Skin of body (tissue), 2 donors: ENCODE results near the gene BUD31. TPM values are rescaled to one million over a fixed set of nuclear protein-coding genes. Genes with fewer than 3 reads are reported as not detected.
"Not testable (repeated sequence)": the region's sequence is repeated elsewhere in the genome, so short reads cannot be mapped to it uniquely, and the experiment has no call there.

ENCODE experiments used
- DNase-seq: peaks from one replicate; lab custom pipeline; 2025; lab: John Stamatoyannopoulos, UW
- total RNA-seq: library from RNA; depleted of rRNA; stranded (reverse); fragments of >200 nt; gene quantifications from one replicate; pipeline ENCODE4 v1.2.3, GENCODE V29; 2014

BUD31 gene
- total RNA-seq = 55.2 TPM

DNA sequence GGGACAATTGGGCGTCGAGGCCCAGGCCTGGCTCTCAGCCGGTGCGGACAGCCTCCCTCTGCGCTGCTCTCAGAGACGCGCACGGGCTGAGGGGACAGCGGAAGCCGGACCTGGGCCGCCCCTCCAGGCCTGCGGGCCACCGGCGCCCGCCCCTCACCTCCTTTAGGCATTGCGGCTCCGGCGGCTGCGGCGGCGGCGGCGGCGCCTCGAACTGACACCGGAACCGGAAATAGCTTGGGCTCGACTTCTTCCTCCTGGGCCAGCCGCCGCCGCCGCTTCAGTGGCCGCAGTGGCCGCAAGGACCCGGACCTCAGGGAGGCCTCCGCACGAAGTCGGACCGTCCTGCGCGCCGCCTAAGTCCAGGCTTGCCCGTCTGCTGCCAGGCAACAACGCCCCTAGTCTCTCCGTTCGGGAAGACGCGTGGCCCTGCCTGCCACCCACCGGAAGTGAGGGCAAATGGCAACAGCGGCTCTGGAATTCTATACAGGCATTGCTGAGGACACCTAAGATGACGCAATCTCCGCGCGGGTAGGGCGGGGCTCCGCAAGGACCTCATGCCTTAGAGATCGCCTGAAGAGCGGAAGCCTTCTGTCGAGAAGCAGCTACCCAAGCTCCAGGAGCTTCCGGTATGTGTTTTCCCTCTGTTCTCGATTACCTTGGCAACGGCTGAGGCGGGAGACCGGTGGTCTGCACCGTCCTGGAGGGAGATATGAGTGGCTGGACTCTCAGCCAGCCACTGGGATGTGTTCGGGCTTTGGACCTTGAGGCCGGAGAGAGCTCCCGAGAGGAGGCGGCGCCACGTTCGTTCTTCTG, at the start of gene BUD31, which contains the start of gene PDAP1:
Gene BUD31, plus strand, starts transcription at position 591 of the 813 bp plus-strand sequence. CDS start 2,124 bp downstream, outside the sequence.
Gene PDAP1, minus strand, starts transcription at position 219 of the 813 bp plus-strand sequence. Its CDS starts 49 bp downstream, at position 170.
- DNase-seq = peak; percentile 99

DNA sequence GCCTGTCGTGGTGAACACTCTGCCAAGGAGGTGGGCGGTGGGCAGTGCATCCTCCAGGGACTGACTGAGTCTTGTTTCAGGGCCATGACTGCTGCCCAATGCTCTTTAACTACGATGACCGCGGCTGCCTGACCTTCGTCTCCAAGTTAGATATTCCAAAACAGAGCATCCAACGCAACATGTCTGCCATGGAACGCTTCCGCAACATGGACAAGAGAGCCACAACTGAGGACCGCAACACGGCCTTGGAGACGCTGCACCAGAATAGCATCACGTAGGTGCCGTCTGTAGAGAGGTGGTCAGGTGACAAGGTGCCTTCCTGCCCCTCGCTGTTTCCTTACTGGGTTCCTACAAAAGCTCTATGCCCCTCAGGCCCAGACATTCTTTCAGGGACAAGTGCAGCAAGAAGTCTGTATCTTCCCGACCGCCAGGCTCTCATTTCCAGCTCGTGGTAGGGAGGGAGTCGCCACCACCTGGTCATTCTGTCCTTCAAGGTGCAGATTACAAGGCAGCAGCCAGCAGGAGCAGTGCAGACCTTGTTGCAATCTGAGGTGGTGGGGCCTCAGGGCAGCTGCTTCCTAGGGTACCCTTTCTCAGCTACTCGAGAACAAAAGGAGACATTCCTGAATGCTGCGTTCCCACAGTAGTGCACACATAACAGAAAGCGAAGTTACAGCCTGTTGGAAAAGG, 49.2 kb upstream of the BUD31 start:
- DNase-seq = no peak

DNA sequence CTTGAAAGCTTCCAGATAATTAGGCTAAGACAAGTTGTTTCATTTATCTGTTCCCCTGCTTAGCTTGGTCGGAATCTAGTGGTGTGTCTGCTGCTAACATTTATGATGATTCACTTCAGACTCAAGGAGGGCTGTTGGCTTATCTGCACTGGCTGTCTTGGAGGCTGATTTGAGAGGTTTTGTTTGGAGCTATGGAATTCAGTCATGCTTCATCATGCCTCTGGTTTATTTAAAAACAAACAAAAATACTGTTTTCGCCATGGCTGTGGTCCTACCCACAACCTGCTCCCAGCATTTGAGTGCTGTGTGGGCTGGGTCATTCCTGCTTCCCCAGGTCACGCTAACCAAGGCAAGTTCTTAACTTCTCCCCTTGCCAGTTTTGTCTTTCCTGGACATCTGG, 46.0 kb upstream of the BUD31 start:
- DNase-seq = no peak

DNA sequence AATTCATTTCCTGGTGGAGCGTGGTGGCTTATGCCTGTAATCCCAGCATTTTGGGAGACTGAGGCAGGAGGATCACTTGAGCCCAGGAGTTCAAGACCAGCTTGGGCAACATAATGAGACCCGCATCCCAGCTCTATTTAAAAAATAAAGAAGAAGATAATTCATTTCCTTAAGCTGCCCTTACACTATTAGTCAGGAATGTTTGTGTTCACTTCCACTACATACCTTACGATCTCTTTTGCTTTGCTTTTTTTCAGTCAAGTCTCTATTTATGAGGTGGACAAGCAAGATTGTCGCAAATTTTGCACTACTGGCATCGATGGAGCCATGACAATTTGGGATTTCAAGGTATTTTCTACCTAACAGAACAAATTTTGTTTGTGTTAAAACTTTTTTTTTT, 45.5 kb upstream of the BUD31 start:
- no peak for DNase-seq

DNA sequence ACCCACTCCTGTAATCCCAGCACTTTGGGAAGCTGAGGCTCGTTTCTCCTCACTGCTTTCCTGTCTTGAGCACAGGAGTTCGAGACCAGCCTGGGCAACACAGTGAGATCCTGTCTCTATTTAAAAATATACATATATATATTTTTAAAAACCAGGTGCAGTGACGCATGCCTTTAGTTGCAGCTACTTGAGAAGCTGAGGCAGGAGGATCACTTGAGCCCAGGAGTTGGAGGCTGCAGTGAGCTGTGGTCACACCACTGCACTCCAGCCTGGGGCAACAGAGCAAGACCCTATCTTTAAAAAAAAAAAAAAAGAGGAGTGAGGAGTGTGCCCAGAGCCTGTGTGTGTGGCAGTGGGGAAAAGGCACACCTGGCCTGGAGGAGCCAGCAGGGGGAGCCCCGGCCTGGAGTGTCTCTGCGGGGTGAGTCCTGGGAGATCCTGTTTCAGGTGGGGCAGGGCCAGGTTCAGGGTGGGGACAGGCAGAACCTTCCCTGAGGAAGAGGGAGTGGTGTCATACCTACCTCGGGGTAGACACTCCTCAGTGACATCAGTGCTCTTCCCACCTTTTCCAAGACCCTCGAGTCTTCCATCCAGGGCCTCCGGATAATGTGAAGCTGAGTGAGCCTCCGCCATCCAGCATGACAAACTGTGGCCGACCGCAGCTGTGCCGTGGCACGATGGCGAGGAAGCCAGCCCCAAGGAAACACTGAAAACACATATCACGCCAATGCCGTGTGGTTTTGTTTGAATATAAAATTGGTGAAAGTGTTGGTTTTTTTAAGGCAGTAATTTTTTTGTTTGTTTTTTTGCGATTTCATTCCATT, 43.2 kb upstream of the BUD31 start:
- DNase-seq = no peak

DNA sequence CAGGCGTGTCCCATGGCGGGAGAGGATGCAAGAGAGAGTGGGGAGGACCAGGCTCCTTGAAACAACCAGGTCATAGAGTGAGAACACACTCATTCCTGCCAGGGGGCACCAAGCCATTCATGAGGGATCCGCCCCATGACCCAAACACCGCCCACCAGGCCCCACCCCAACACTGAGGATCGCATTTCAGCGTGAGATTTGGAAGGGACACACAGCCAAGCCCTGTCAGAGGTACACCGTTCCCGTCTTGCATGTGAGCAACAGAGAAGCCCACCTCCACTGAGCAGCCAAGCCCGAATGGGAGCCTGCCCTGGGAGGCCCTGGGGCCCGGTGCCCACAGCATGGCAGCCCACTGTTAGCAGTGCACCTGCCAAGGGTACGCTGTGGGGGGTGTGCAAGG, 42.1 kb upstream of the BUD31 start:
- DNase-seq = no peak

DNA sequence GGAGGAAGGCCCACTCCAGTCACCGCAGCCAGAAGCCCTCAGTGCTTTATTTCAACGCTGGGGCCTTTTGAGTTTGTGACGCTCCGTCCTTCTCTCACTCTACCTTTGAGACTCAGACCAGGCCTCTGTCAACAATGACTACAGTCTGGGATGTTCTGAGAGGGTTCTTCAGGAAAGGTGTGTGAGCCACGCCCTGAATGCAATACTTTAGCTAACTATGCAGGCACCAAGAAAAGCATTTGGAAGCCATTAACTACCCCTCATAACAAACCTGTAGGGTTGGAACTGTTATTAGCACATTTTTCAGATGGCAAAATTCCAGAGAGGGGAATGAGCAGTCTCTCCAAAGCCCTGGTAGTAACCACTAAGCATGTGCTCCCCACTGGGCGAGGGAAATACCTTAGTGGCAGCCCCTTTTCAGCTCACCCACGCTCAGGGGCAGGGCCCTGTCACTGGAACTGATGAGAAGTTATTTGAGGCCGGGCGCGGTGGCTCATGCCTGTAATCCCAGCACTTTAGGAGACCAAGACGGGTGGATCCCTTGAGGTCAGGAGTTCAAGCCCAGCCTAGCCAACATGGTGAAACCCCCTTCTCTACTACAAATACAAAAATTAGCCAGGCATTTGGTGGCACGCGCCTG, 39.9 kb upstream of the BUD31 start:
- DNase-seq = no peak

DNA sequence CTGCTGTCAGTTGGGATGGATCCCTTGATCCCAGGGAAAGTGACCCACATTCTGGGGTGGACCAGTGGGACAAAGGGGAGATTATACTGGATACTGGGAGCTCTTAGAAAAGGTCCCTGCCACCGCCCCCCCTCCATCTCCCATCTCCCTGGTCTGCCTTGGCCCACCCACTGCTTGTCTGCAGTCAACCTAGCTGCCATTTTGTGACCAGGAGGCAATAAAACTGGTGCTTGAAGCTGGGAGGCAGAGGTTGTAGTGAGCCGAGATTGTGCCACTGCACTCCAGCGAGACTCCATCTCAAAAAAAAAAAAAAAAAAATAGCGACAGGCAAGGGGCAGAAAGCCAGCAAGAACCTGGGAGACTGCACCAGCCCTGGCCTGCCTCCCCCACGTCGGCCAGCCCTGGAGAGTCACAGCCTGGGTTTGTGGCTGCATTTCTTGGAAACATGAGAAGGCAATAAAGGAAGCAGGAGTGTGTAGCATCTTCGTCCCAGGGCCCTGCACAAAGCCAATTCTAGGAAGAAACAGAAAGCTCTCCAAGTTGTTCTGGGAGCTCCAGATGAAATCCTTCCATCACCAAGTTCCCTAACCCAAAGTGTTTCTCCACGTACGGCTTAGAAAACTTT, 38.9 kb upstream of the BUD31 start:
- no peak for DNase-seq

DNA sequence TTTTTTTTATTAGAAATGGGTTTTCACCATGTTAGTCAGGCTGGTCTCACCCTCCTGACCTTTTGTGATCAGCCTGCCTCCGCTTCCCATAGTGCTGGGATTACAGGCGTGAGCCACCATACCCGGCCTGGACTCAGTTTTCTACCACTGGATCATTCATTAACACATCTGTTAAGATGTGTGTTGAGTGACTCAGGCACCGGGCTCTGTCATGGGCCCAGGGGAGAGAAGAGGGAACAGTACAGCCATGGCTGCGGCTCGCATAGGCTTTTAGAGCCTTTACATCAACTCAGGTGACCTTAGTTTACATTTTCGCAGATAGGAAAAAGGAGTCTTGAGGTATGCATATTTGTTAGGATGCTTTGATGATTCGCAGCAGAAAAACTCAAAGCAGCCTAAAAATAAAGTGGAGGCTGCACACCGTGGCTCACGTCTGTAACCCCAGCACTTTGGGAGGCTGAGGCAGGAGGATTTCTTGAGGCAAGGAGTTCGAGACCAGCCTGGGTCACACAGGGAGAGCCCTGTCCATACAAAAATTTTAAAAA, 37.3 kb upstream of the BUD31 start:
- DNase-seq = no peak

DNA sequence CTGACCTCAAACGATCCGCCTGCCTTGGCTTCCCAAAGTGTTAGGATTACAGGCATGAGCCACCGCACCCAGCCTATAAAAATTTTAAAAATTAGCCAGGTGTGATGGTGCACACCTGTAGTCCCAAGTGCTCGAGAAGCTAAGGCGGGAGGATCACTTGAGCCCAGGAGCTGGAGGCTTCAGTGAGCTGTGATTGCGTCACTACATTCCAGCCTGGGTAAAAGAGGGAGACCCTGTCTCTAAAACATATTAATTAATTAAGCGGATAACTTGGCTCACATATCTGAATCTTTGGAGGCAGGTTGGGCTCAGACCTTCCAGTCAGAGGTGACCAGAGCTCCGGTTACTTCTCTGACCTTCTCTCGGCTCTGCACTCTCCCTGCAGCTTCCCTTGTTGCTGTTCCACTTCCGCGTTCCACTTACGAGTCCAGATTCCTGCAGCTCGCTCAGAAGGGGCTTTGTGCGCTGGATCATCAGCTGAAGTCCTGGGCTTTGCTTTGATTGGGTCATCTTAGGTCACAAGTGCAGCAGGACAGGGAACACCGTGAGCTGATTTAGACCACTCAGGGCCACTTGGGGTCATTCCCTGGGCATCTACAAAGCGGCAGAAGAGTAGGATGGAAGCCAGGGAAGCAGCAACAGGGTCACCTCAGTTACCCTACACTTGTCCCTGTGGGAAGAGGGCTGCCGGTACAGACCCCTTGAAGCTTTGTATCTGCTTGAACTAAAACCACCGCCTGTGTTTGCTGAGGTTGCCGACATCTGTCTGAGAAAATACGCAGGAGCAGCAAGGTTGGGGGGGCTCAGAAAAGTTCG, 36.3 kb upstream of the BUD31 start:
- peak; percentile 29 for DNase-seq

DNA sequence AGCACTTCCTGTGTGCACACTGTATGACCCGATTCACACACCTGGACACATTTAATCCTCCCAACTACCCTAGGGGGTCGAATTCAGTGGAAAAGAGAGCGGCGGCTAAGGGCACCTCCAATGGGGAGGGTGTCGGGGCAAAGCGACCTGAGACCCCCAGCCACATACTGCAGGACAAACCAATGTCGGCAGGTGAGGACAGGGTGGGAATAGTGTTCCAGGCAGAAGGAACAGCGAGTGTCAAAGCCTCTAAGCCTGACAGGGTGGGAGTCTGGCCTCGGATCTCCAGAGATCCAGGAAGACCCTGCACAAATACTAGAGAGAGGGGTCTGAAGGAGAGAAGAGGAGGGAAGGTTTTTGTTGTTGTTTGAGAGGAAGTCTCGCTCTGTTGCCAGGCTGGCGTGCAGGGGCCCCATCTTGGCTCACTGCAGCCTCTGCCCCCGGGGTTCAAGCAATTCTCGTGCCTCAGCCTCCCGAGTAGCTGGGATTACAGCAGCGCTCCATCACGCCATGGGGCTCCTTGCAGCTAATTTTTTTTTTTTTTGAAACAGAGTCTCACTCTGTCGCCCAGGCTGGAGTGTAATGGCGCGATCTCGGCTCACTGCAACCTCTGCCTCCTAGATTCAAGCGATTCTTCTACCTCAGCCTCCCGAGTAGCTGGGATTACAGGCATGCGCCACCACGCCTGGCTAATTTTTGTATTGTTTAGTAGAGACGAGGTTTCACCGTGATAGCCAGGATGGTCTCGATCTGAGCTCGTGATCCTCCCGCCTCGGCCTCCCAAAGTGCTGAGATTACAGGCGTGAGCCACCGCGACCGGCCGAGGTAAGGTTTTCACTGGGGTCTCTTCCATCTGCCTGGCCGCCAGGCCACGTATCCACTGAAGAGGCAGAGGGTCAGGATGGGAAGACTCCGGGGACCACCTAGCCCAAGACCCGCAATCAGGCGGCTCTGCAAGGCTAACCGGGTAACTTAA, 35.4 kb upstream of the BUD31 start:
- no peak for DNase-seq

DNA sequence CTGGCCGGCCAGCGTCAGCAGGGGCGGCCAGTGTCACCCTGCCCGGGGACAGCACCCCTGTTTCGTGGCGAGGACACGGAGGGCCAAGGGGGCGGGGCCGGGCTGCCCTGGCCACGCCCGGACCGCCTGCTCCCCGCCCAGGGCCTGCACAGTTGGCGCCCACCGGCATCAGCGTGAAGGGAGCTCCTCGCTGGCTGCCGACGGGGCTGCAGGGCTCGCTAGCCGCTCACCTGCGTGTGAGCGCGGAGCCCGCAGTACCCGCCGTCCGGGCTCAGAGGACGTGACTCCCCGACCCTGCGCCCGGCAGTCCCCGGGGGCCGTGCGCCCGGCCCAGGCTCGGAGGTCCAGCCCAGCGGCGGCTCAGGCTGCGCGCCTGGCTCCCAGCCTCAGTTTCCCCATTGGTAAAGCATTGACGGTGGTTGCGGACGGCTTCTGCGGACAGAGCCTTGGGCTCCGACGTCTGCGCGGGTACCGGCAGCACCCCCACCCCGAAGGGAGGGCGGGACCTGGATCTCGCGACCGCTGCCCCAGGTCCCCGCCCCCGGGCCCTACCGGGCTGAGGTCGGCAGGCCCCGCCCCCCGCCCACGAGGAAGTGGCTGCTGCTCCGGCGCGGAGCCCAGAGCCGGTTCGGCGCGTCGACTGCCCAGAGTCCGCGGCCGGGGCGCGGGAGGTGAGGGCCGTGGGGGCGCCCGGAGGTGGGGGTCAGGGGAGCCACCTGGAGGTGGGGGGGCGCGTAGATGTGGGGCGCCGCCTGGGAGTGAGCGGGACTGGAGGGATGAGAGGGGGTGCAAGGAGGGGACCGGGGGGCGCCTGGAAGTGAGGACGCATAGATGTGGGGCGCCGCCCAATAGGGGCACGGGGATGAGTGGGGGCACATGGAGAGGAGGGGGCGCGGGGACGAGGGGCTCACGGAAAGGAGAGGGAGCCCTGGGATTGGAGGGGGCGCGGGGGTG, 34.4 kb upstream of the BUD31 start, which contains the start of gene ARPC1B:
Gene ARPC1B, plus strand, starts transcription at position 620 of the 954 bp plus-strand sequence. CDS start 10,985 bp downstream, outside the sequence.
- no peak for DNase-seq

DNA sequence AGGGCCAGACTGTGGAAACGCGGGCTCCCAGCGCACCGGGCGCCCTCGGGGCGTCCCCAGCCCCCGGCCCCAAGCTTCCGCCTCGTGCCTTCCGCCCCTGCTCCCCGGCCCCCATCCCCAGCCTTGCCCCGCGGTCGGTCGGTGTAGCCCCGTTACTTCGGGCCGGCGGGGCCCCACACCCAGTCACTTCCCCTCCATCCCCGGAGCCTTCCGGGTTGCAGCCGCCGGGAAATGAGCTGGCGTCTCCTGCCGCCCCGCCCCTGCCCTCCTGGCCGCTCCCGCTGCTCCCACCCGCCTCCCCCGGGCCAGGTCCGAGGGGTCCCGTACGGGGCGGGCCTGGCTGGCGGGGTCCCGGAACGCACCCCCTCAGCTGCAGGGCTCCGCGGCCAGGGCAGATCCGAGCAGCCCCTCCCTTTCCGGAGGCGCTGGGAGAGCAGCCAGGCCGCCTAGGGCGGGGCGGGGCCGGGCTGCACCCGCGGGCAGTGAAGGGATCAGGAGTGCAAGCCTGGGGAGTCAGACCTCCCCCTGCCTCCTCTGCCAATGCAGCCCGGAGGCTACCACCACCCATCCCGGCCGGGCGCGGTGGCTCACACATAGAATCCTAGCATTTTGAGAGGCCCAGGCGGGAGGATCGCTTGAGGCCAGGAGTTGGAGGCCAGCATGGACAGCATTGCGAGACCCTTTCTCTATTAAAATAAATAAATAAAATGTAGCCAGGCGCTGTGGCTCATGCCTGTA, 33.5 kb upstream of the BUD31 start:
- peak; percentile 38 for DNase-seq

DNA sequence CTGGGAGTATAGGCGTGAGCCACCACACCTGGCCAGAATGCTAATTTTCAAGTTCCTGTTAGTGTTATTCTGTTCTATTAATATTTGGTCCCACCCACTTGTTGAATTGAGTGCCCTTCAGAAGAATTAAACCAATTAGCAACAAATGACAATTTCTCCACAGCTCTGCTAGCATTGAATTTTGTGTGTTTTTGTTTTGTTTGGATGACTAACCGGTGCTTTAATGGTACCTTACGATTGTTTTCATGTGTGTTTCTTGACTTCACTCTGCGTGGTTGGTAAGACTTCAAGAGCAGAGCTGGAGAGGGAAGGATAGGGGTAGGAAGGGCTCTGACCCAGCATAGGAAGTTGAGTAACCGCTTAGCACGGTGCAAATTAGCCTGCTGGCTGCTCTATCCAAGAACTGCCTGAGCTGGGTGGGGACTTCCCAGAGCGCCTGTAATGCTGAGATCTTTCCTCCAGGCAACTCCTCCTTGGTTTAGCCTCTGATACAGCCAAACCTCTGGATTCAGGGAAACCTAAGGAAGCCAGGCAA, 29.7 kb upstream of the BUD31 start:
- peak; percentile 81 for DNase-seq

DNA sequence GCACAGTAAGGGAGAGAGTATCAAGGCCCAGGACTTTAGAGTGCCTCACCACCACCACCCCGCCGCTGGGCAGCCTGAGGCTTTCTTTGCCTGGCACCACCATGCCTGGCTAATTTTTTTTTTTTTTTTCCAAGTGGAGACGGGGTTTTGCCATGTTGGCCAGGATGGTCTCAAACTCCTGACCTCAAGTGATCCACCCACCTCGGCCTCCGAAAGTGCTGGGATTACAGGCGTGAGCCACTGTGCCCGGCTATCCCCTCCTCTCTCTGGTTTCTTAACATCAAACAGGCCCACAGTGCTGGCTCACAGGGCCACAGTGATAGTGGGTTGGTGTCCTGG, 29.1 kb upstream of the BUD31 start:
- DNase-seq = not testable (repeated sequence)
